Measurements from ENCODE around the gene CAMK1. TPM values are rescaled to one million over a fixed set of nuclear protein-coding genes. Genes with fewer than 3 reads are reported as not detected.

Gene CAMK1
- total and polyA plus RNA-seq, 7 donors, result 14.0 to 57.8 (median 45.7) TPM

GRCh38 chr3:9736831-9737230, 32.9 kb downstream of the CAMK1 start:
- Histone ChIP-seq H3K4me3 (no peak overlapping the region), H3K27ac (no peak overlapping the region), H3K9me3 (no peaks in the 10 kb centered on the region), H3K36me3 (peaks cover 25 to 79% (median 58%) of the 10 kb centered on the region in 4 donors), H3K4me1 (peaks cover 0 to 26% (median 20%) of the 10 kb centered on the region in 4 donors), H3K27me3 (no peaks in the 10 kb centered on the region)
- intact Hi-C loops (cut with DNase I), result no loop called here
- TF ChIP-seq POLR2AphosphoS5 (IDR thresholded peaks at IDR 0.05) (no peak), EP300 (IDR thresholded peaks at IDR 0.05) (no peak), CTCF (IDR thresholded peaks at IDR 0.05) (no peak), POLR2A (IDR thresholded peaks at IDR 0.05) (no peak)
- DNase-seq, result no peak
- WGBS, 2 donors, result 84% methylated on average over 2 of the region's 2 CpGs

GRCh38 chr3:9732740-9733115, 37.0 kb downstream of the CAMK1 start:
- Histone ChIP-seq H3K9me3 (no peaks in the 10 kb centered on the region), H3K36me3 (peaks cover 0 to 38% (median 20%) of the 10 kb centered on the region in 4 donors), H3K4me3 (peak overlapping the region; percentile 95 to 100 (median 98)), H3K27ac (peak overlapping the region in 2 of 4 donors; percentile 91 to 97), H3K27me3 (no peaks in the 10 kb centered on the region), H3K4me1 (peaks cover 0 to 32% (median 29%) of the 10 kb centered on the region in 4 donors)
- TF ChIP-seq CTCF (IDR thresholded peaks at IDR 0.05) (no peak), EP300 (IDR thresholded peaks at IDR 0.05) (no peak), POLR2A (IDR thresholded peaks at IDR 0.05) (no peak), POLR2AphosphoS5 (IDR thresholded peaks at IDR 0.05) (no peak)
- intact Hi-C loops (cut with DNase I), result loop anchor here (5.0 kb wide), 2 partner anchors 60 to 295 kb away; partner anchors contain the start of genes ARPC4, FANCD2 and TADA3
- WGBS, 2 donors, result 46 to 50% methylated on average over 7 of the region's 7 CpGs
- DNase-seq, result no peak

GRCh38 chr3:9732080-9732739, 37.5 kb downstream of the CAMK1 start:
- TF ChIP-seq EP300 (IDR thresholded peaks at IDR 0.05), result no peak
- TF ChIP-seq CTCF (IDR thresholded peaks at IDR 0.05), result no peak
- TF ChIP-seq POLR2A (IDR thresholded peaks at IDR 0.05), result no peak
- TF ChIP-seq POLR2AphosphoS5 (IDR thresholded peaks at IDR 0.05), result no peak
- Histone ChIP-seq H3K4me3 (peak overlapping the region; percentile 95 to 100 (median 98)), H3K36me3 (peaks cover 0 to 33% (median 16%) of the 10 kb centered on the region in 4 donors), H3K27me3 (no peaks in the 10 kb centered on the region), H3K9me3 (no peaks in the 10 kb centered on the region), H3K27ac (peak overlapping the region; percentile 87 to 98 (median 94)), H3K4me1 (peaks cover 0 to 32% (median 29%) of the 10 kb centered on the region in 4 donors)
- 1% methylated on average over 41 of the region's 41 CpGs for WGBS, 2 donors
- DNase-seq, result no peak
- intact Hi-C loops (cut with DNase I), result loop anchor here (5.0 kb wide), 2 partner anchors 60 to 295 kb away; partner anchors contain the start of genes ARPC4, FANCD2 and TADA3

- TF ChIP-seq EP300 (IDR thresholded peaks at IDR 0.05), result peak in 1 of 4 donors; percentile 6
- TF ChIP-seq POLR2AphosphoS5 (IDR thresholded peaks at IDR 0.05), result peak; percentile 24 to 86 (median 78)
- TF ChIP-seq POLR2A (IDR thresholded peaks at IDR 0.05), result peak; percentile 47 to 51
- no peak for TF ChIP-seq CTCF (IDR thresholded peaks at IDR 0.05)
- Histone ChIP-seq H3K4me1 (peaks cover 0 to 32% (median 29%) of the 10 kb centered on the region in 4 donors), H3K27ac (peak within 1 kb of the TSS; percentile 87 to 98 (median 94)), H3K27me3 (no peaks in the 10 kb centered on the region), H3K36me3 (peaks cover 0 to 25% (median 10%) of the 10 kb centered on the region in 4 donors), H3K9me3 (no peaks in the 10 kb centered on the region), H3K4me3 (peak within 1 kb of the TSS; percentile 95 to 100 (median 98))
- WGBS, 2 donors, result 0 to 1% methylated on average over 88 of the region's 88 CpGs
- intact Hi-C loops (cut with DNase I), result loop anchor here (1.0 to 5.0 kb wide), 5 partner anchors 18 to 296 kb away; partner anchors contain the start of genes ARPC4, CRELD1, FANCD2 and MTMR14
- peak; percentile 100 for DNase-seq
Measured at GRCh38 chr3:9731206-9732079, 38.3 kb downstream of the CAMK1 start, which contains the start of gene BRPF1. Gene BRPF1 (plus strand): TSS chr3:9731735. CDS start chr3:9734141, 2,406 bp downstream.
